LoVo (cell line): ENCODE data around the gene NUDT3.
"Not testable (repeated sequence)": the region's sequence is repeated elsewhere in the genome, so short reads cannot be mapped to it uniquely, and the experiment has no call there.

Experiments
- DNase-seq: peaks from one replicate; pipeline ENCODE4 v3.0.0-alpha.2; 2016; ENCODE audit warnings: low spot score

Gene NUDT3

DNA sequence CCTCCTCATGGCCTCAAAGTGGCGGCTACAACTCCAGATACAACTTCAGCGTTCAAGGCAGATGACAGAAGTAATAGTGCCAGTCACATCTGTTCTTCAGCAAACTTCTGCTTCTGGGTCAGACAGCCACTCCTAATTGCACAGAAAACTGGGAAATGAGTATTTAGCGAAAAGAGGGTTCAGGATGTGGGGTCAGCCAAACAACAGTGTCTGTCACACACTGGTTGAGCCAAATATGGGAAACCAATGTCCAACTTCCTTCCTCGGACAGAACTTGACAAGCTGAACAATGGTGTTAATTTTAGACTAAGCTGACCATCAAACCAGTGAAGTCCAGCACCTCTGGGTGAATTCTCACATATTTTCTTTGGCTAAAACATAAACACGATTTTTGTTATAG lies 22.1 kb downstream of the NUDT3 start:
- no peak for DNase-seq

- DNase-seq, result no peak
These were observed 23.1 kb downstream of the NUDT3 start for GRCh38 chr6:34369385-34369784.

DNA sequence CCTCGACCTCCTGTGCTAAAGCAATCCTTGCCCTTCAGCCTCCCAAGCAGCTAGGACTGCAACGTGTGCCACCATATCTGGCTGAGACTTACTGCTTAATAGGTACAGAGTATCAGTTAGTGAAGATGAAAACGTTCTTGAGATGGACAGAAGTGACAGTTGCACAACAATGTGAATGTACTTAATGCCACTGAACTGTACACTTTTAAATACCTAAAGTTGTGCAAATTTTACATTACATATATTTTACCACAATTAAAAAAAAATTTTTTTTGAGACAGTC lies 25.9 kb downstream of the NUDT3 start:
- DNase-seq, result no peak

DNA sequence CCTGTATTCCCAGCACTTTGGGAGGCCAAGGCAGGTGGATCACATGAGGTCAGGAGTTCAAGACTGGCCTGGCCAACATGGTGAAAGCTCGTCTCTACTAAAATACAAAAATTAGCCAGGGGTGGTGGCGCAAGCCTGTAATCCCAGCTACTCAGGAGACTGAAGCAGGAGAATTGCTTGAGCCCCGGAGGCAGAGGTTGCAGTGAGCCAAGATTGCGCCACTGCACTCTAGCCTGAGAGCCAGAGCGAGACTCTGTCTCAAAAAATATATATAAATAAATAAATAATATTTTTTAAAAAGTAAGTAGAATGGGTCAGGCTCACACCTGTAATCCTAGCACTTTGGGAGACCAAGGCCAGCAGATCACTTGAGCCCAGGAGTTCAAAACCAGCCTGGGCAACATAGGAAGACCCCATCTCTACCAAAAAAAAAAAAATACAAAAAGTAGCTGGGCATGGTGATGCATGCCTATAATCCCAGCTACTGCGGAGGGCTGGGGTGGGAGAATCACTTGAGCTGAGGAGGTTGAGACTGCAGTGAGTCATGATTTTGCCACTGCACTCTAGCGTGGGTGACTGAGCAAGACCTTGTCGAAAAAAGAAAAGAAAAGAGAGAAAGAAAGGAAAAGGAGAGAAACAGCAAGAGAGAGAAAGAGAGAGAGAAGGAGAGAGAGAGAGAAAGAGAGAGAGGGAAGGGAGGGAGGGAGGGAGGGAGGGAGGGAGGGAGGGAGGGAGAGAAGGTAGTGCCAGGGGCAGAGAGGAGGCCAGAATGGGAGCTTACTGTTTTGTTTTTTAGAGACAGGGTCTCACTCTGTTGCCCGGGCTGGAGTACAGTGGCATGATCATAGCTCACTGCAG lies 26.5 kb downstream of the NUDT3 start:
- DNase-seq, result not testable (repeated sequence)

- DNase-seq, result not testable (repeated sequence)
These were observed 28.8 kb downstream of the NUDT3 start for GRCh38 chr6:34363681-34364075.

DNA sequence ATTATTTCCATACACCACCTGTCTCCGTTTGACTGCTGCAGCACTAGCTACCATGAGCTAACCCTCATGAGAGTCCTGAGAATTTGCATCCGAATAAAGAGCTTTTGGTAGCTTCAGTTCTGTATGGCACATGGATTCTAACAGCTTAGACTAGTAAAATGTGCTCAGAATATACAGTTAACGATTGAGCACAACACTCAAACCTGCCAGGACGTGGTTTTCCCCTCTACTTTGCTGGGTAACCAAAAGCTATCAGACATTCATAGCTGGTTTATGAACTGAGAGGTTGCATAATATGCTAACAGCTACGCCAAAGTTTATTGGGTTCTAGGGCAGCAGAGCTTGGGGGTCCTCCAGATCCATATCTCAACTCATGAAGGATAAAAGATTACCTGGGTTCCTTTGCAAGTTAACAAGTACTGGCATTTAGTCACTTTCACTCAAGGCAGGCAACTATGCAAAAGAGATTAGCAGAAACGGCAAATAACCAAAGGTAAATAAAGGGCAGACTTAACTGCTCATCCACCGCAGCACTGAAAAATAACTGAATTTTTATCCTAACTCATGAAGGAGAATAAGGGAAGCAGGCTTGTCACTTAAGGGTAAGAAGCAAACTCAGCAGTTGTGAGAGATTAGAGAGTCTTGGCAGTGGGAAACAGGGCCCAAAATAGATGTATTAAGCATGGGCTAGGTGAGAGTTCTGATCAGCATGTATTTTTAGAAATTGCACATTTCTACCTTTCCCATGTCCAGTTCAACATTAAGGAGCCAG lies 29.4 kb downstream of the NUDT3 start:
- DNase-seq, result no peak

GRCh38 chr6:34362176-34362575 lies 30.3 kb downstream of the NUDT3 start:
- DNase-seq, result no peak

DNA sequence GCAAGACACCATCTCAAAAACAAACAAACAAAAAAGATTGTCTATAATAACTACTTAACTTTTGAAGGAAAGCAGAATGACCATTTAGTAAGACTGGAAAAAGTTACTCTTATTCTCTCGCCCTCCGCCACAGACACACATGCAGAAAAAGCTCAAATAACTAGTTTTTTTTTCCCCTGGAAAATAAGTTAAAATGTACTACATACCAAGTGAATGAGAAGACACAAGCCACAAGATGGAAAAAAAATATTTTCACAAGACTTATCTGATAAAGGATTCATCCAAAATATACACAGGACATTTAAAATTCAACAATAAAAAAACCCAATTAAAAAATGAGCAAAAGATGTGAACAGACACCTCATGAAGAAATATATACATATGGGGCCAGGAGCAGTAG lies 31.9 kb downstream of the NUDT3 start:
- no peak for DNase-seq

- DNase-seq, result no peak
These were observed 32.9 kb downstream of the NUDT3 start for GRCh38 chr6:34359418-34360158.

- no peak for DNase-seq
These were observed 34.0 kb downstream of the NUDT3 start for GRCh38 chr6:34358389-34358905.

DNA sequence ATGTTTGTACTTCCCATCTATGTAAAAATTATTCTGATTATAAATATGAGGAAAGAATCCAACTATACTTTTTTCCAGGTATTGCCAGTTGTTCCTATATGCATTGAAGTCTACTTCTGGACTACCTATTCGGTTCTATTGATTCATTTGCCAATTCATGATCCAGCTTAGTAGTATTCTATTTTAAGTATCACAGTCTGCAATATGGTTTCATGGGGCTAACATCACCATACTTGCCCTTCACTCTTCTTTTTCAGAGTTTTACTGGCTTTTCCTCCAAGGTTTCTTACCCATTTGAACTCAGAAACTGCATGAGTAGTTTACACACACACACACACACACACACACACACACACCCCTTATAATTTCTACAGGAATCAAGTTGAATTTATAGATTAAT lies 34.5 kb downstream of the NUDT3 start:
- DNase-seq, result no peak

- DNase-seq, result no peak
These were observed 36.6 kb downstream of the NUDT3 start for GRCh38 chr6:34355889-34356288.

DNA sequence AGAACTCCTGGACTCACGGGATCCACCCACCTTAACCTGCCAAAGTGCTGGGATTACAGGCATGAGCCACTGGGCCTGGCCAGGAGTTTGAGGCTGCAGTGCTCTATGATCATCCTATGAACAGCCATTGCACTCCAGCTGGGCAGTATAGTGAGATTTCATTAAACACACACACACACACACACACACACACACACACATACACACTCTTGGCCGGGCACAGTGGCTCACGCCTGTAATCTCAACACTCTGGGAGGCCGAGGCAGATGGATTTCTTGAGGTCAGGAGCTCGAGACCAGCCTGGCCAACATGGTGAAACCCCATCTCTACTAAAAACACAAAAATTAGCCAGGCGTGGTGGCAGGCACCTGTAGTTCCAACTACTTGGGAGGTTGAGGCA lies 38.2 kb downstream of the NUDT3 start:
- not testable (repeated sequence) for DNase-seq

DNA sequence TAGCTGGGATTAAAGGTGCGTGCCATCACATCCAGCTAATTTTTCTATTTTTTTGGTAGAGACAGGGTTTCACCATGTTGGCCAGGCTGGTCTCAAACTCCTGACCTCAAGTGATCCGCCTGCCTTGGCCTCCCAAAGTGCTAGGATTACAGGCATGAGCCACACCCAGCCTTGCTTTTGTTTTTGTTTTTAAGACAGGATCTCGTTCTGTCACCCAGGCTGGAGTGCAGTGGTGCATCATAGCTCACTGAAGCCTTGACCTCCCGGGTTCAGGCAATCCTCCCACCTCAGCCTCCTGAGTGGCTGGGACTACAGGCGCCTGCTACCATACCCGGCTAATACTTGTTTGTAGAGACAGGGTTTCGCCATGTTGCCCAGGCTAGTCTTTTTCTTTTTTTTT lies 38.9 kb downstream of the NUDT3 start:
- not testable (repeated sequence) for DNase-seq

GRCh38 chr6:34352305-34352937 lies 40.0 kb downstream of the NUDT3 start:
- no peak for DNase-seq

DNA sequence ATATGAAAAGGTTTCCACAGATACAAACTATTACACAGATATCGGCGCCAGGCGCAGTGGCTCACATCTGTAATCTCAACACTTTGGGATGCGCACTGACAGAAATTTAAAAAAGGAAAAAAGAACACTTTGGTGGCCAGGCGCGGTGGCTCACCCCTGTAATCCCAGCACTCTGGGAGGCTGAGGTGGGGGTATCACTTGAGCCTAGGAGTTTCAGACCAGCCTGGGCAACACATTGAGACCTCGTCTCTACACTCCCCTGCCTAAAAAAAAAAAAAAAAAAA lies 41.6 kb downstream of the NUDT3 start:
- DNase-seq, result no peak

DNA sequence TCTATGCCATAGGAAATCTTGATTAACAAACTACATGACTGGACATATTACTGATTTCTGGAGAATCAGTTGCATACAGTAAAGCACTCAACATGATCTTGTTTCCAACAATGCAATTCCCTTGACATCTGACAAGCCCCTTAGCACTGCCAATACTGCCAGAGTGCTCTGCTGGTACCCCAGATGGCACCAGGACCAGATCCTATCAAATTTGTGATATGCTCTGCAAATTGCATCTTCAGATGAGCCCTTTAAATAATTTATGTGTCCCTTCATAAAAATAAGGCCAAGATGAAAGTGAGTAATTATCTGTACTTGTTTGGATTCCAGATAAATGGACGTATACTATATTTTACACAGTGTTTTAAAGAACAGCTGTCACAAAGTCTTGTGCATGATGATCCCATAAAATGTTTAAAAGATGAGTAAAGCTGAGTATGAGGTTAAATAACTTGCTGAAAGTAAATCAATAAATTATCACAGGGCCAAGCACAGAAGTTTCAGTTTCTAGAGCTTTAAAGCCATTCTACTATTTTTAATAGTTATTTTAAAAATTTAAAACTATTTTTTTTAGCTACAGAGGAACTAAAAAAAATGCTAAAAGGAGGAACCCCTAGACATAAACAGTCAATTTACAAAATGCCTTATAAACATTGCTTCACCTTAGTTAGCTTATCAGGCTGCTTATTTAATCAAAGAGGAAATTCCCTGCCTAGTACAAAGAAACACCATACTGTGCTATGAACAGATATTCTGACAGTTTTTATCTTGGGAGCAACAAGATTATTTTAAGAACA lies 42.1 kb downstream of the NUDT3 start:
- no peak for DNase-seq

DNA sequence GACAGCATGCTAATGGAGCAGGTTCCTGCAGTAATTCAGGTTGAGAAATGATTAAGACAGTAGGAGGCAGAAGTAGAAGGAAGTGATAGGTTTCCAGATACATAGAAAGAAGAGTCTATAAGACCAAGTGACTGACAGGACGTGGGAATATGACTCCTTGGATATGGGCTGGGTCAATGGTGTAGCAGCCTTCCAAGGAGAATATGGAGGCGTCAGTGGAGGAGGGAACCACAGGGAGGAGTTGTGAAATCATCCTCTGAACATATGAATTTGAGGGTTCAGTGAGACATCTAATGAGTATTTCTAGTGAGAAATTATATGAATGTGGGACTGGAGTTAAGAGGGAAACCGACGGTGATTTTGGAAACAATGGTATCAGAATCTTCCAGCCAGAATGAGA lies 43.3 kb downstream of the NUDT3 start:
- no peak for DNase-seq

DNA sequence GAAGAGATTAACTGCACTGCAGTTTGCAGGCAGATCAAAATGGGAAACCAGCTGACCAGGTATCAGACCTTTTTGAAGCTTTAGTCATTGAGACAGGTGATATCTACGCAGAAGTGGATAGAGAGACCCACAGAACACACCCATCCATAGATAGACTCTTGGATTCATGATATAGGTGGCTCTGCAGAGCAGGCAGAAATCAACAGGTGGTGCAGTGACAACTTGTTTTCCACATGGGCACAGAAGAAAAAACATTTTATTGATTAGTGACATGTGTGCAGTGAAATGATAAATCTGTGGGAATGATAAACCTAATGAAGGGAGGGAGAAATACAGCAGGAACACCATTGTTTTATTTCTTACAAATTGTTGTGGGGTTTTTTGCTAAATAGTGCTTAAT lies 45.2 kb downstream of the NUDT3 start:
- no peak for DNase-seq

- DNase-seq, result no peak
These were observed 46.0 kb downstream of the NUDT3 start for GRCh38 chr6:34346175-34347119.
